OCI-LY3 (cell line): ENCODE data around the gene AKAP1.

Experiments
- CTCF ChIP-seq: fragments of 200-600, 300-600 bp; sonication (generic); IDR thresholded peaks from 2 replicates; pipeline ENCODE4 v1.5.1; 2014; ENCODE audit warnings: antibody characterized with exemption, low read length, low read depth
- EZH2phosphoT487 ChIP-seq: fragments of 200-600 bp; shearing (Covaris generic); IDR thresholded peaks from 2 replicates; pipeline ENCODE4 v1.6.1; 2018; ENCODE audit warnings: antibody characterized with exemption, mixed run types, low read depth

- TF ChIP-seq EZH2phosphoT487 (no peak), CTCF (no peak)
Measured at GRCh38 chr17:57142925-57143324, 57.9 kb downstream of the AKAP1 start.
